ENCODE data around the gene TNRC18. TPM values are rescaled to one million over a fixed set of nuclear protein-coding genes. Genes with fewer than 3 reads are reported as not detected.

TNRC18 gene
- total RNA-seq, 1 donor from 2014 or later: 169 TPM

DNA sequence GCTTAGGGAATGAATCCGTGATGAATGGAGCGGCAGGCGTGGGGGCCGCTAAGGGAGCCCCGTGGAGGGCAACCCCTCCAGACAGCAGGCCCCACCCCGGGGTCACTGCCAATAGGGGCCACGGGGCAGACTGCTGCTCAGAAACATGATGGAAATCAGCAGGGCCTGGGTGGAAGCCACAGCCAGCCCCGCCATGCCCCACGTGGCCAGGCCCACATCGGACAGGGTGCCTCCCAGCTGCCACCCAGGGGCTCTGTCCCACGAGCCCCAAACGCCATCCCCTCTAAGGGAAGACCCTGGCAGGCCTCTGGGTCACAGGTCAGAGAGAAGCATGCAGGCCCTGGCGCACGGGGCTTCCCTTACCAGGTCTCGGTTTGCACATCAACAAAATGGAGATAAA lies 28.4 kb downstream of the TNRC18 start:
- Mint-ChIP-seq H3K27me3 (no peaks in the 10 kb centered on the region), H3K9me3 (no peaks in the 10 kb centered on the region), H3K36me3 (peaks cover 12% of the 10 kb centered on the region), H3K4me1 (ENCODE audit: unreplicated experiment) (peaks cover 5% of the 10 kb centered on the region), H3K4me3 (no peak overlapping the region), H3K27ac (no peak overlapping the region)
- TF ChIP-seq, protein P1, sequence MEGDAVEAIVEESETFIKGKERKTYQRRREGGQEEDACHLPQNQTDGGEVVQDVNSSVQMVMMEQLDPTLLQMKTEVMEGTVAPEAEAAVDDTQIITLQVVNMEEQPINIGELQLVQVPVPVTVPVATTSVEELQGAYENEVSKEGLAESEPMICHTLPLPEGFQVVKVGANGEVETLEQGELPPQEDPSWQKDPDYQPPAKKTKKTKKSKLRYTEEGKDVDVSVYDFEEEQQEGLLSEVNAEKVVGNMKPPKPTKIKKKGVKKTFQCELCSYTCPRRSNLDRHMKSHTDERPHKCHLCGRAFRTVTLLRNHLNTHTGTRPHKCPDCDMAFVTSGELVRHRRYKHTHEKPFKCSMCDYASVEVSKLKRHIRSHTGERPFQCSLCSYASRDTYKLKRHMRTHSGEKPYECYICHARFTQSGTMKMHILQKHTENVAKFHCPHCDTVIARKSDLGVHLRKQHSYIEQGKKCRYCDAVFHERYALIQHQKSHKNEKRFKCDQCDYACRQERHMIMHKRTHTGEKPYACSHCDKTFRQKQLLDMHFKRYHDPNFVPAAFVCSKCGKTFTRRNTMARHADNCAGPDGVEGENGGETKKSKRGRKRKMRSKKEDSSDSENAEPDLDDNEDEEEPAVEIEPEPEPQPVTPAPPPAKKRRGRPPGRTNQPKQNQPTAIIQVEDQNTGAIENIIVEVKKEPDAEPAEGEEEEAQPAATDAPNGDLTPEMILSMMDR (conservative IDR thresholded peaks at IDR 0.05): no peak
- no peak for DNase-seq (ENCODE audit: extremely low spot score, unreplicated experiment)

DNA sequence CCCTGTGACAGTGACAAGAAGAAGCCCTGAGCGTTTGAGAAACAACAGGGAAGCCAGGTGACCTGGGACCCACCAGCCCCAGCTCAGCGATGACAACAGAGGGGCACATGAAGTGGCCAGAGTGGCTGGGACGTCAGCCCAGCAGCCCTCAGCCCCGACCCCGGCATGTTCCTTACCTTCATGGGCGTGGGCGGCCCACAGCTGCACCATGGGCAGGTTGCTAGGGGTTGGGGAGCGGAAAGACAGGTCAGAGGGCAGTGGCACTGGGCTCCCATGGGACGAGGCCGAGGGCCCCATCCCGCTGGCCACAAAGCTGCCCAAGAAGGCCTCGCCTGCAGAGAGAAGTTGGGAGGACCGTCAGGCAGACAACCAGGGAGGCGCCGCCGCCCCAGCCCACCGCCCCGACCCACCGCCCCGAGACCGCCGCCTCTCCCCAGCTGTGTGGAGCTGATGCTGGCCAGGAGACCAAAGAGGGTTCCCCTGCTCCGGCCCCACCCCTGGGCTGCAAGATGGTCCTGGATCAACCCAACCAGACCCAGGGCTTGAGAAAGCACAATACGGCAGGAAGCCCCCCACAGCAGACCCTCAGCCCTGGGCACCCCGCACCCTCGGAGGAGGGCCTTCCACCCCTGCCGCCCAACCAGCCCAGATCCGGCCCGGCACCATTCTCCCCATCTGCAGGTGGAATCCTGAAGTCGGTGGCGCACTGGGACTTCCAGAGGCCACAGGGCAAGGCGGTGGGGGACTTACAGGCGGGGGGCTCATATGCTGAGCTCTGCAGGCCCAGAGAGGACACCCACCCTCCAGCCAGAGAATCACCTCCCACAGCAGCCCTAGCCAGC lies 29.1 kb downstream of the TNRC18 start:
- H3K4me3 Mint-ChIP-seq: no peak overlapping the region
- DNase-seq (ENCODE audit: extremely low spot score, unreplicated experiment): no peak
- no peaks in the 10 kb centered on the region for H3K27me3 Mint-ChIP-seq

DNA sequence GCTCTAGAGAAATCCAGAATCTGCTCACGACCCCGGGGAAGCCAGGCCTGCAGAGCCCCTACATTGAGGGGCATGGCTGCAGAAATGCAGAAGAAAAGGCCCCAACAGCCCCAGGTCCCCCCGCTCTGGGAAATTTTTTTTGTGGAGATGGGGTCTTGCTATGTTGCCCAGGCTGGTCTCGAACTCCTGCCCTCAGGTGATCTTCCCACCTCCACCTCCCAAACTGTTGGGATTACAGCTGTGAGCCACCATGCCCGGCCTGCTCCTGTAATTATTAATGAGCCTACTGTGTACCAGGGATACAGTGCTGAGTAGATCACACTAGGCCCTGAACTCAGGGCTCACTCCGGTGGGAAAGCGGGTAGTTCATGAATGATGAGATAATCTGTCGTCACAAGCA lies 29.9 kb downstream of the TNRC18 start:
- H3K27me3 Mint-ChIP-seq: no peaks in the 10 kb centered on the region
- TF ChIP-seq, protein P1 (conservative IDR thresholded peaks at IDR 0.05): no peak
- H3K4me3 Mint-ChIP-seq: no peak overlapping the region
- no peak overlapping the region for H3K27ac Mint-ChIP-seq
- no peak for DNase-seq (ENCODE audit: extremely low spot score, unreplicated experiment)
- H3K36me3 Mint-ChIP-seq: peaks cover 15% of the 10 kb centered on the region
- H3K9me3 Mint-ChIP-seq: no peaks in the 10 kb centered on the region
- peaks cover 5% of the 10 kb centered on the region for H3K4me1 Mint-ChIP-seq (ENCODE audit: unreplicated experiment)

More for the DNA sequence above, 29.1 kb downstream of the TNRC18 start:
- H3K27ac Mint-ChIP-seq: no peak overlapping the region
- no peaks in the 10 kb centered on the region for H3K9me3 Mint-ChIP-seq
- H3K4me1 Mint-ChIP-seq (ENCODE audit: unreplicated experiment): peaks cover 5% of the 10 kb centered on the region
- H3K36me3 Mint-ChIP-seq: peaks cover 15% of the 10 kb centered on the region
- TF ChIP-seq, protein P1 (conservative IDR thresholded peaks at IDR 0.05): no peak

DNA sequence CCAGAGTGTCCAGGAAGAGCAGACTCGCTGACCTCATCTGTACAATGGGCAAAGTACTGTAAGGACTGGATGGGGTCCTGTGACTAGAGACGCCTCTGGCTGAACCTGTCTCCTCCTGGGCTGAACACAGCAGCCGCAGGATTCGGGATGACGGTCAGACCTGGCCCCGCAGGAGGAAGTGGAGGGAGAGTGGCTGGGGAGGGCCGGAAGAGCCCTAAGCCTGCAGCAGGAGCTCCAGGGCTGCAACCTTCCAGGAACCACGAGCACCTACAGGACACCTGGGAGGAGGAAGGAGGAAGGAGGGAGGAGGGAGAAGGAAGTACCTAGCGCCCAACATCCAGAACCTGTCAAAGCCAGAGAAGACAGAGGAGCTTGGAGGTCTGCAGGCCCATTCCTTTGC lies 30.3 kb downstream of the TNRC18 start:
- peak overlapping the region; percentile 53 for H3K27ac Mint-ChIP-seq

DNA sequence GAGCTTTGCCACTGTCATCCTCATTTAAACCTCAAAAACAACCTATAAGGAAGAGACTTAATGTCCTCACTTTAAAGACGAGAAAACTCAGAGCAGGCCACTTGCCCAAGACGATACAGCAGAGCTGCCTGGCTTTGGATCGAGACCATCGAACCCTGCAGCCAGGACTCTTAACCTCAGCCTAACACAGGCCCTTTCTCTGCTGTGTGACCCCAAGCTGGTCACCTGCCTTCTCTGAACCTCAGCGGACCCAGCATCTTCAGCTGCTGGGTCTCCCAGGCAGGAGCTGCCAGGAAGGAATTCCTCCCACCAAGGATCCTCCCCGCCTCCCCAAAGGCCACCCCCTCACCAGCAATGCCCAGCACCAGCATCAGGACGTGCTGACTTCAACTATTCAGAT lies 32.7 kb downstream of the TNRC18 start:
- H3K27ac Mint-ChIP-seq: no peak overlapping the region

More for the DNA sequence above, 30.3 kb downstream of the TNRC18 start:
- Mint-ChIP-seq H3K36me3 (peaks cover 15% of the 10 kb centered on the region), H3K4me3 (no peak overlapping the region), H3K9me3 (no peaks in the 10 kb centered on the region), H3K27me3 (no peaks in the 10 kb centered on the region), H3K4me1 (ENCODE audit: unreplicated experiment) (peaks cover 5% of the 10 kb centered on the region)
- TF ChIP-seq, protein P1 (conservative IDR thresholded peaks at IDR 0.05): no peak
- DNase-seq (ENCODE audit: extremely low spot score, unreplicated experiment): no peak

More for the DNA sequence above, 32.7 kb downstream of the TNRC18 start:
- TF ChIP-seq, protein P1 (conservative IDR thresholded peaks at IDR 0.05): no peak
- H3K9me3 Mint-ChIP-seq: no peaks in the 10 kb centered on the region
- H3K4me1 Mint-ChIP-seq (ENCODE audit: unreplicated experiment): no peaks in the 10 kb centered on the region
- no peaks in the 10 kb centered on the region for H3K27me3 Mint-ChIP-seq
- peaks cover 15% of the 10 kb centered on the region for H3K36me3 Mint-ChIP-seq
- H3K4me3 Mint-ChIP-seq: no peak overlapping the region
- no peak for DNase-seq (ENCODE audit: extremely low spot score, unreplicated experiment)
